ENCODE data around the gene ACLY.

The ACLY gene
- total RNA-seq = 118 to 445 (median 228) reads per million in 3 experiments

- DNase-seq = peak; percentile 92
Observed at GRCh38 chr17:41918314-41919164, at the start of gene ACLY. Gene ACLY, minus strand, starts transcription at chr17:41918951. Its CDS starts 5,078 bp downstream, at chr17:41913873.

GRCh38 chr17:41967921-41968578 is 49.3 kb upstream of the ACLY start:
- no peak for DNase-seq

- DNase-seq = peak; percentile 32
Observed at GRCh38 chr17:41967141-41967920, 48.6 kb upstream of the ACLY start.

- peak; percentile 86 for DNase-seq
Observed at GRCh38 chr17:41966463-41967140, 47.9 kb upstream of the ACLY start, which contains the start of gene CNP. Gene CNP, plus strand, starts transcription at chr17:41966795. Its CDS starts 90 bp downstream, at chr17:41966885.

GRCh38 chr17:41965694-41966462 is 47.1 kb upstream of the ACLY start:
- peak; percentile 60 for DNase-seq

GRCh38 chr17:41962768-41963434 is 44.1 kb upstream of the ACLY start:
- DNase-seq = peak; percentile 58

GRCh38 chr17:41962111-41962510 is 43.4 kb upstream of the ACLY start:
- DNase-seq = no peak

- DNase-seq = no peak
Observed at GRCh38 chr17:41959336-41960095, 40.8 kb upstream of the ACLY start.

- no peak for DNase-seq
Observed at GRCh38 chr17:41959030-41959335, 40.2 kb upstream of the ACLY start.

GRCh38 chr17:41957869-41958439 is 39.2 kb upstream of the ACLY start:
- no peak for DNase-seq

- no peak for DNase-seq
Observed at GRCh38 chr17:41957031-41957868, 38.5 kb upstream of the ACLY start.

- DNase-seq = no peak
Observed at GRCh38 chr17:41956522-41956921, 37.8 kb upstream of the ACLY start.

GRCh38 chr17:41948762-41949460 is 30.2 kb upstream of the ACLY start:
- no peak for DNase-seq

GRCh38 chr17:41944943-41945342 is 26.2 kb upstream of the ACLY start:
- DNase-seq = no peak

GRCh38 chr17:41943492-41943891 is 24.7 kb upstream of the ACLY start:
- no peak for DNase-seq

- no peak for DNase-seq
Observed at GRCh38 chr17:41942626-41943373, 24.0 kb upstream of the ACLY start.

- DNase-seq = no peak
Observed at GRCh38 chr17:41941168-41941567, 22.4 kb upstream of the ACLY start.

GRCh38 chr17:41939693-41940090 is 20.9 kb upstream of the ACLY start:
- DNase-seq = no peak

All from central memory CD4-positive, alpha-beta T cell (primary cell).